ENCODE results near the gene ZNF256.

ZNF256 gene

DNA sequence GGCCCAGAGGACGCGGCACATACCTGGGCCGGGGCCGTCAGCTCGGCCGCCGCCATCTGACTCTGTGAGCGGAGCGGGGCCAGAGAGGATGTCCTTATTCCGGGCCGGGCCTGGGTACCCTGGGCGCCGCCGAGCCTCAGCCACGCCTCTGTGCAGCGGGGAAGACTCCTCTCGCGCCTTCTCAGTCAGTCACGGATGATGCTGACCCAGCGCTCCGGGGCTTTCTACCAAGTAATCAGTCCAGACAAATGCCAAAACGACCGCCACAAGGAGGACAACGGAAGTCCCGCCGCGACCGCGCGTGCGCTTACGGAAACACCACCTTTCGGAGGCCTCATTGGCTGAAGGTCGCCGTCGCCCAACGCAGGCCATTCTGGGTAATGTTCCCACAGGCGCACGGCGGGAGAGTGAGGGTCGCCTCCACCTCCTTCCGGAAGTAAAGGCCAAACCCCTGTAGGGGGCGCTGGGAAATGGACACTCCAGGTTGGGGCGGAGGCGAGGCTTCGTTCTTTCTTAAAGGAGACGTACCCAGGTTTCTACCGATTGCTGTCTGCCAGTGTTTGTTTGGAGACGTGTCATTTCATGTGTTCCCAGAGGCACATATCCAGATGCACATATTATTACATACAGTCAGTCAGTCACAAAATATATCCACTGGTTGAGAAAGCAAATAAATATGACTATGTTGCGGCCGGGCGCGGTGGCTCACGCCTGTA is at the start of gene ZNF256:
Gene ZNF256, minus strand, starts transcription at position 288 of the 716 bp plus-strand sequence. Its CDS starts 232 bp downstream, at position 56.
- DNase-seq, result peak; percentile 97

DNA sequence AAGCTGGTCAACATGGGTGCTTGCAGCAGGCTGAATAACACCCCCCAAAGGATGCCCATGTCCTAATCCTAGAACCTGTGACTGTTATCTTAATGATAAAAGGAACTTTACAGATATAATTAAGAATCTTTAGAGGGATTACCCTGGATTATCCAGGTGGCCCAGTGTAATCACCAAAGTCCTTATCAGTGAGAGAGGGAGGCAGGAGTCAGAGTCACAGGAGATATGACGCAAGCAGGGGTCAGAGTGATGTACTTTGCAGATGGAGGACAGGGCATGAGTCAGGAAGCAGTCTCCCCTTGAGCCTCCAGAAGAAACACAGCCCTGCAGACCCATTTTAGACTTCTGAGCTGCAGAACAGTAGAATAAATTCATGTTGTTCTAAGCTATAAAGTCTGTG is 45.3 kb upstream of the ZNF256 start:
- no peak for DNase-seq

DNA sequence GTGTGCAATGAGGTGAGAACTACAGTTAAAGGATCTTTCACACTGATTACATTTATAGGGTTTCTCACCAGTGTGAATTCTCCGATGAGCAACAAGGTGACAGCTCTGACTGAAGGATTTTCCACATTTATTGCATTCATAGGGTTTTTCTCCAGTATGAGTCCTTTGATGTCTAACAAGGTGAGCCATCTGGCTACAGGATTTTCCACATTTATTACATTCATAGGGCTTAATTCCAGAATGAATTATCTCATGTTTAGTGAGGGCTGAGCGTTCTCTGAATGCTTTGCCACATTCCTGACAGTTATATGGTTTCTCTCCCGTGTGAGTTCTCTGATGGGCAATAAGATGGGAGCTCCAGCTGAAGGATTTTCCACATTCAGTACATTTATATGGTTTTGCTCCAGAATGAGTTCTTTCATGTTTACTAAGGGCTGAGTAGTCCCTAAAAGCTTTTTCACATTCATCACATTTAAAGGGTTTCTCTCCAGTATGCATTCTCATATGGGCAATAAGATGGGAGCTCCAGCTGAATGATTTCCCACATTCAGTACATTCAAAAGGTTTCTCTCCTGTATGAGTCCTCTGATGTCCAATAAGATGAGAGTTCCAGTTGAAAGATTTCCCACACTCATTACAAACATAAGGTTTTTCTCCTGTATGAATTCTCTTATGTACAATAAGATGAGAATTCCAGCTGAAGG is 31.2 kb upstream of the ZNF256 start:
- no peak for DNase-seq

DNA sequence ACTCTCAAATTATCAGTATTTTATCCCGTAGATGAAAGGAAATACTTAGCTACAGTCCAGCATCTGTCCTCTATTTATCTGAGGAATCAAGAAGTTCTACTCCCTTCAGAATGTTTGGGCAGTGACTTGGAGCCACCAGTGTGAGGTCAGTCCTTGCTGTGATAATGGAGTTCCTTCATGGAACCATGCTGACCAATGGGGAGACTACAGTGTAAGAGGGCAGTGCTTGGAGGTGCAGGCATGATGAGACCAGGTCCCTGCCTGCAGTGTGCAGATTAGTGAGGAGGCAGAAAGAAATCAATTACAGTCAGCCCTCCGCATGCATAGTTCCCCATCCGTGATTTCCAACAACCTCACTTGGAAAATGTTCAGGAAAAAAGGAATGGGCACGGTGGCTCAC is 26.9 kb upstream of the ZNF256 start, which contains the start of gene C19orf18:
Gene C19orf18, minus strand, starts transcription at position 101 of the 400 bp plus-strand sequence. CDS start 102 bp downstream, outside the sequence.
- DNase-seq, result no peak

DNA sequence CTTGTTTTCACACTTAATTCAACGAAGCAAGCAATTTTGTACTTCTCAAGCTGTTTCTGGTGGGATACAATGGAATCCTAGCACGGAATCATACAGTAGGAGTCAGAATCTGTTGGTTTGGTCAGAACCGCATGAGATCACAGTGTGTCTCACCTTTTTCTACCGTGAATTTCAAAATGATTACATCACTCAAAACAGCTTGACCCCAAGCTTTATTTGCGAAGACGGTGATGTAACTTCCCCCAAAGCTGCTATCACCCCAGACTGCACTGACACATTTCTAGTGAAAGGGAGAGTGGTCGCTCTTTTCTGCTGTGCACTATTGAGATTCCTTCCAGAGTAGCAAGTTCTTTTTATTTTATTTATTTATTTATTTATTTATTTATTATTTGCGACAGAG is 17.3 kb upstream of the ZNF256 start:
- DNase-seq, result no peak

DNA sequence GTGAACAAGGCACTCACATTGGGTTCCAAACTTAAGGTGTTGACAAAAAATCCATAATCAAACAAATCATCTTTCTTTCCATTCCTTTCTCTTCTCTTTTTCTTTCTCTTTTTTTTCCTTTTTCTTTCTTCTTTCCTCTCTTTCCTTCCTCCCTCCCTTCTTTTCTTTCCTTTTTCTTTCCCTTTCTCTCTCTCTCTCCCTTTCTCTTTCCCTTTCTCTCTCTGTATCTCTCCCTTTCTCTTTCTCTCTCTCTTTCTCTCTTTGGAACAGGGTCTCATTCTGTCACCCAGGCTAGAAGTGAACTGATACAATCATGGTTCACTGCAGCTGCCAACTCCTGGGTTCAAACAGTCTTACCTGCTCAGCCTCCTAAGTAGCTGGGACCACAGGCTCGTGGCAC is 14.3 kb upstream of the ZNF256 start:
- no peak for DNase-seq

DNA sequence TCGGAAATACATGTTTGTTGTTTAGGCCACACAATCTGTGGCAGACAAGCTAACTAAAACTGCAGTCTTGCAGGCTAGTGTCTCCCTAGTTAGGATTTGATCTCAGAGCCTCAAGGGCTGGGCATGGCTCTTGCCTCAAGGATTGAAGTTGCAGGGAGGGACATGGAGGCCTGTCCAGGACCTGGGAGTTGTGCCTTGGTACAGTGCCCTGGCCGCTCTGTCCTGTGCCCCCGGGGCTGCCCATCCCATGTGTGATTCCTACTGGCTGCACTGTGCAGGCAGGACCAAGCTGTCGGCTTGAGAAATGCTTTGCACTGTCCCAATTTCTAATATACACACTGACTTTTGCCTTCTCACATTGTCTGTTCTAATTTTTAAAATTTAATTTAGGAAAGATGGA is 7.5 kb upstream of the ZNF256 start:
- no peak for DNase-seq

DNA sequence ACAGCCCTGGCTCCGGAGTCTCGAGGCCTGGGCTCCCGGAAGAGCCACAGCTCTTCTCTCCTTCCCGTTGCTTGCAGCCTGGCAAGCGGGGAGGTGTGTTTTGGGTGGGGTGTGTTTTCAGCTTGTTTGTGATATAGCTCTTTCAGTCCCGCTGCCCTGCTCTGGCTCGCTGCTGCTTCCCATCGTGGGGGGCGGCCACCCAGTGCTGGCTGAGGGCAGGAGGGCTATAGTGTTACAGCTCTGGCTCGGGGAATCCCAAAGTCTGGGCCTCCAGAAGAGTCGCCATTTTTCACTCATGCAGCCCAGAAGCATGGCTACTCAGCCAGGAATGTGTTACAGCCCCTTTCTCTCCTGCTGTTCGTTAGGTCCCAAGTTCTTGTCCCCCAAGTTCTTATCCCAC is 2.2 kb upstream of the ZNF256 start:
- no peak for DNase-seq

DNA sequence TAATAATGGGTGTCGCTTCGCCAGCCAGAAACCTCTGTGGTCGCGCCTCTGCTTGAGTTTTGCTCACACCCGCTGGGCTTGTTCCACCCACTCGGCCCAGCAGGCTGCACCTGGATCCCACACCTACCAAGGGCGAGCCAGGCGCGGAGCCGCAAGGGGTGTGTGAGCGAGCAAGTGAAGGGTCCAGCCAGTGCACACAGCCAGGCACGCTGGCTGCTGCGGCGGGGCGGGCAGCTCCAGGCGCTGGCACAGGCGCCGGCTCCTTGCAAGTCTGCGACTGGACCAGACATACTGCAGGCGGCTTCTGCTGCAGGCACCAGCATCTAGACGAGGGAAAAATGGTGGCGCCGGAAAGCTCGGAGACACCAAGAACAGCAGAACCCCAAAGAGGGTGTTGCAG is 1.8 kb upstream of the ZNF256 start:
- no peak for DNase-seq

DNA sequence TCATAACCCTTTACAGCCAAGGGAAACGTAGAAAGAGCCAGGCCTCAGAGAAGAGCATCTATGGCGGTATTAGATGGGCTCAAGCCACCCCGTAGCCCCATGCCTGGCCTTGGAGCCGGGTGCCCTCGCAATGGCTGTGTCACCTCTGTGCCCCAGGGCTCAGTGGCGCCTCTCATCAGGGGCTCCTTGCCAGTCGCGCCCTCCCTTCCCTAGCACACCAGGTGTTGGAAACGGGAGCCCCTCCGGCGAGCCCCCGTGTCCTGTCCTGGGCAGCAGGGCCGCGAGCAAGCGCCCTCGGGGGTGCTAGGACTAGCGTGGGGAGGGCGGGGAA is 453 bp downstream of the ZNF256 start:
- no peak for DNase-seq

DNA sequence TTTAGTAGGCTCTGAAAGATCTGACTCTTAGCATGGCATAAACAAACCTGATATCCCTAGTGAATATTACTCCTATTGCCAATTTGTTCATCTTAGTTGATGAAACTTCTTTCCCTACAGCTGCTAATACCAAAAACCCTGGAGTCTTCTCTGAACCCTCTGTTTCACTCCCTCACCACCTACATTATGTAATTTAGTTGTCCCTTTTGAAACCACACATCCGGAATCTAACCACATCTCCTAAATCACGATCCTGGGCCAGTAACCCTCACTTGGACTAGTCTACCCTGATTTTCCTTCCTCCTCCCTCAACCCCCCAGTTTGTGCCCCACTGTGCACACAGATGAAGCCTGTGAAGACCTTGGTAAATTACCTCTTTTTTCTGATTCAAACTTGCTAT is 1.2 kb downstream of the ZNF256 start:
- DNase-seq, result no peak

DNA sequence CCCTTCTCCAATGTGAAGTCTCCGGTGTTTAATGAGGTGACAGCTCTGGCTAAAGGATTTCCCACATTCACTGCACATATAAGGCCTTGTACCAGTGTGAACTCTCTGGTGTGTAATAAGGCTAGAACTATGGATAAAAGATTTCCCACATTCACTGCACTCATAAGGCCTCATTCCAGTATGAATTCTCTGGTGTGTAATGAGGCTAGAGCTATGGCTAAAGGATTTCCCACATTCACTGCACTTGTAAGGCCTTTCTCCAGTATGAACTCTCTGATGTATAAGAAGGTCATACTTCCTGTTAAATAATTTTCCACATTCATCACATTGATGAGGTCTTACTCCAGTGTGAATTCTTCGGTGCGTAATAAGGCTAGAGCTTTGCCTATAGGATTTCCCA is 5.9 kb downstream of the ZNF256 start:
- no peak for DNase-seq

DNA sequence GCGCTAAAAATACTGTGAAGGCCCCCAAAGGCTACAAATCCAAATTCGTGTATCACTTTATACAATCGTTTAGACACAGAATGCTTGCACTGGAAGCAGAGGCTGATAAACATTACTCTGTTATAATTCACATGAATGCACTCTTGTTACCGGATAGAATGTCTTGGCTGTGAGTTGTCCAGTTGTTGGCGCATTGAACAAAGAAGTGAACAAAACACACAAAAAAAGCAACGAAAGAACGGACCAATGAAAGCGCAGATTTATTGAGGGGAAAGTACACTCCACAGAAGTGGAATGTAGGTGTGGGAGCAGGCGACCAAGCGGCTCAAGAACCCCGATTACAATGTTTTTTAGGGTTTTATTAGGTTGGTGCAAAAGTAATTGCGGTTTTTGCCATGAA is 11.8 kb downstream of the ZNF256 start:
- no peak for DNase-seq

DNA sequence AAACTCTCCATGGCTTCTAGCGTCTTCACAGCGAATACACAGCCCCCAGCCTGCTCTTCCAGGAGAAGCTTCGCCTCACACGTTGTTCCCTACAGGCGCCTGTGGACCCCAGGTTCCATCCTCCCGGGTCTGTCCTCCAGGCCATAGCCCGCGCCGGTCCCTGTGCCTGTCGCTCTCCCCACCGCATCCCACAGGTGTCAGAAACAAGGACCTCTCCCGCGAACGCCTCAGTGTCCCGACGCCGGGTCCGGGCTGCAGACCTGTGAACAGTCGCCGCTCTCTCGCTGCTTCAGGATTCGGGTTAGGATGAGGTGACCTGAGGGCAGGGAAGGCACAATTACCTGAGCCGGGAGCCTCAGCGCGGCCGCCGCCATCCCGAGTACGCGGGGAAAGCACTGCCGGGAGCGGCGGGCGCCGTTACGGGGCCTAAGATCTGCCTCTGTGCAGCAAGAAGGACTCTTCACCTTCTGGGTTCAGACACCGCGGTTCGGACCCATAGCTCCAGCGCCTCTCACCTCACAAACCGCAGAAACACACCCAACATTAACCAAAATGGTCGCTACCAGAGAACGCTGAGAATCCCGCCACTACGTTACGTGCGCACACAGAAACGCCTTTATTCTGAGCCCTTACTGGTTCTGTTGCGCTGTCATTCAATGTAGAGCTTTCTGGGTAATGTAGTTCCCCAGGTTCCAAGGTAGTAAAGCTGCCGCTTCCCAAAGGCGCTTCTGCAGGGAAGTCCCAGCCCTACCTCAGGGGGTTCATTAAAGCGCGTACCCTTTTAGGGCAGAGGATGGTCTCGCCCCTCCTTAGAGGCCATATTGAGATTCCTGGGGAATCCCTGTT is 12.5 kb downstream of the ZNF256 start, which contains the start of gene ZNF418:
Gene ZNF418, minus strand, starts transcription at position 583 of the 846 bp plus-strand sequence. CDS start 1,580 bp downstream, outside the sequence.
- peak; percentile 44 for DNase-seq

DNA sequence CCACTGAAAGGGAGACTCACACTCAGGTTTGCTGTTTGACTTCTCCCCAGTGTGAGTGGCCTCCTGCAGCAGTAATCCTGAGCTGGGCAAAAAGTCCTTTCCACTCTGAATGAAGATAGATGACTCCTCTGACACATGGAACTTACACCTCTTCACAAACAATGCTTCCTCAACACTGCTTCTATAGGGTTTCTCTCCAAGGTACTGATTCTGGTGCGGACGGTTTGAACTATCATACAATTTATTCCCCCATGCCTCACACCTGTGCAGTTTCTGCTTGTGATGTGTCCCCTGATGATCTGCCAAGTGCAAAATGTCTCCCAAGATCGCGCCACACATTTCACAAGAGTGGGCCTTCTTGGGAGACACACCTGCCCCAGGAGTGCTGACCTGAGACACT is 19.9 kb downstream of the ZNF256 start:
- DNase-seq, result no peak

DNA sequence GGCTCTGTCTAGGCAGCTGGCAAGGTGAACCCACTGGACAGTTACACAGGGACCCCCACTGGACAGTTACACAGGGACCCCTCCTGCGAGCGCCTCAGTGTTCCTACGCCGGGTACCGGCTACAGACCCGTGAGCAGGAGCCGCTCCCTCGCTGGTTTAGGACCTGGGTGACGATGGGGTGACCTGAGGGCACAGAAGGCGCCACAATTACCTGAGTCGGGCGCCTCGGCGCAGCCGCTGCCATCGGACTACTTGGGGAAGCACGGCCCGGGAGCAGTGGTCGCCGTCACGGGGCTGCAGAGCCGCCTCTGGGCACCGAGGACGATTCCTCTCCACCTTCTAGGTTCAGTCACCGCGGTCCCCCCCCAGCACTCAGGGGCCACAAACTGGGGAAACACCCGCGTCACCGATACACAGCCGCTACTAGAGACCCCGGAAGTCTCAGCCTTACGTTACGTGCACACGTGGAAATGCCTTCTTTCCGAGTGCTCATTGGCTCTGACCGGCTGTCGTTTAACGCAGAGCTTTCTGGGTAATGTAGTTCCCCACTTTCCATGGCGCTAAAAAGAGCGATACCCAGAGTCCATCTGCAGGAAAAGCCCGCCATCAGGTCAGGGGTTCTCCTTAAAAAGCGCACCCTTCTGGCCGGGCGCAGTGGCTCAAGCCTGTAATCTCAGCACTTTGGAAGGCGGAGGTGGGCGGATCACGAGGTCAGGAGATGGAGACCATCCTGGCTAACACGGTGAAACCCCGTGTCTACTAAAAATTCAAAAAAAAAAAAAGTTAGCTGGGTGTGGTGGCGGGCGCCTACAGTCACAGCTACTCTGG is 31.1 kb downstream of the ZNF256 start, which contains the start of gene ZNF417:
Gene ZNF417, minus strand, starts transcription at position 425 of the 828 bp plus-strand sequence. Its CDS starts 181 bp downstream, at position 244.
- peak; percentile 97 for DNase-seq

DNA sequence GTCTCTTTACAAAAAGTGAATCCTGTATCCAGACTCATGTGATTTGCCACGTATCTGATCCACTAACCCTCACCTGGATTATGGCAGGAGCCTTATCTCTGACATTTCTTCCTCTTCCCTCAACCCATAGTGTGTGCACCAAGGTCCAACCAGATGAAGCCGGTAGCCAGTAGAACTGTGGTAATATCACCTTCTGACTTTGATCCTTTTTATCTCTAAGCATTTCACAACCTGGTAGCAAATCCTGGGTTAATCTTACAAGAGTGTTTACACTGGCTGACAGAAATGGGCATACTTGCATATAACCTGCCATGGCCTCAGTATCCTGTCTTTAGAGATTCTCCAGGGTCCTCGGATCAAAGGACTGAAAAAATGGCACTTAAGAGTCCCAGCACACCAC is 33.0 kb downstream of the ZNF256 start:
- DNase-seq, result no peak

DNA sequence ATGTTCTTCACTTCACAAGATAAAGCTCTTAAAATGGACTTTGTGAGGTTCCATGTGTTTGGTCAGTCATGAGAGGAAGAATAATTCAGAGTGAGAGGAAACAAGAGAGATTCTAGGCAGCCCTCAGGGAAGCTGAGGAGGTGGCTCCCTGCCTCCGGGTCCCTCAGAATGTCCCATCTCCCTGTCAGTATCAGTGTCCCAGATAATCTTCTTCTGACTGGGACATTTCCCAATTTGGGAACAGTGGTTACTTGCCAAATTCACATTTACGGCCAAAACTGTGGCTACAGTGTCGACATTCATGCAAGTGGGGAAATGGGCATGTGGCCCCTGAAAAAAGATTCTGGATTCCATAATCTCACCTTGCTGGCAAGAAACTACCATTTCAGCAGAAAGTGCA is 40.1 kb downstream of the ZNF256 start:
- no peak for DNase-seq

DNA sequence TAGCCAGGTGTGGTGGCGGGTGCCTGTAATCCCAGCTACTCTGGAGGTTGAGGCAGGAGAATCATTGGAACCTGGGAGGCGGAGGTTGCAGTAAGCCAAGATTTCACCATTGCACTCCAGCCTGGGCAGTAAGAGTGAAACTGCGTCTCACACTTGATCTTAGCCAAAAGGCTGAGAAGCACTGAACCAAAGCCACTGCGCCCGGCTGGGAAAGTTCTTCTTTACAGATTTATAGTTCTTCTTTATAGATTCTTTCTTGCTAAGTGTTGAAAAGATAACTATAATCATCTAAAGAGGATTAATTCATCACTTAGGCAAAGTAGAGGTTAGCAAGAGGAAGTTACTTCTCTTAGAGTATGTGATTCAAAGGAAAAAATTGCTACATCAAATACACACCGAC is 42.2 kb downstream of the ZNF256 start:
- no peak for DNase-seq

DNA sequence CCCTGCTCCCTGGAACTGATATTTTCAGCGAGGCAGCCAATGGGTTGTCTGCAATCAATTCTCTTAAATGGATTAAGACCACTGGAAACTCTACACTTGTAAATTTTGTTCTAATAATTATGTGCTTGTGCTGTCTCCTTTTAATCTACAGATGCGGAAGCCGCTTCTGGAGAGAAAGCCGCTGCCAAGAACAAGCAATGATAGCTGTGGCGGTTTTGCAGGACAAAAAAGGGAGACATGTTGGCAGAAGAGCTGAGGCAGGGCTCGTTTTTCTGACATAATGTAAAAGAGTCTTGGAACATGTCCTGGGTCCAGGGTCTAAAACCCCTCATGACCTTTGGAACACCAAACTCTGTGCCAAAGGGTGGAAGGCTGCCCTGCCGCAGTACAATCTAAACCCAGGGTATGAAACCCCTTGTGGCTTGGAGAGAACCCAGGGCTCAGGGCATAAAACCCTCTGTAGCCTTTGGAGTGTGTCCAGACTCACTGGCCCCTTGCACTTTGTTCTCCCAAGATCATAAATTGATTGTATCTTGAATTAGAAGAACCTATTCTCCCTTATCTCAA is 43.8 kb downstream of the ZNF256 start:
- DNase-seq, result no peak

DNA sequence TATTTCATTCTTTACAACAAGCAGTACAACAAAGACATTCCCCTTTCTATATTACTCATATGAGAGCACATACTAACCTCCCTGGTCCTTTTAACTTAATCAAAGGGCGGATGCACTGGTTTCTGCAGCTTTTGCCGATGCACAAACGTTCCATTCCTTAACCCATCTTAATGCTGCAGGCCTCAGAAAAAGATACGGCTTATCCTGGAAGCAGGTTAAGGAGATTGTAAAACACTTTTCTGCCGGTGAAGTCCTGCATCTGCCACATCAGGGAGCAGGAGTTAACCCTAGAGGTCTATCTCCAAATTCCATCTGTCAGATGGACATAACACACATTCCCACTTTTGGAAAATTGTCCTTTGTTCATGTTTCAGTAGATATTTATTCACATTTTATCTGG is 47.2 kb downstream of the ZNF256 start:
- no peak for DNase-seq

Measured in NCI-H146 (cell line).